Coronary artery (tissue), 2 donors: ENCODE measurements around the gene IL17RE.
A peak's percentile ranks its signal among the peaks of the same experiment; 100 is the strongest.

Experiments used
- DNase-seq: peaks from one replicate; pipeline ENCODE4 v3.0.0-alpha.2; 2017; ENCODE audit warnings: low spot score
- H3K27ac ChIP-seq, 2 donors: fragments of 200-600 bp; sonication (generic); one replicate each; pipeline ENCODE4 v1.5.1; 2016 to 2019
- H3K4me3 ChIP-seq: fragments of 200-600 bp; sonication (generic); 2 replicates; pipeline ENCODE4 v1.5.1; 2016; ENCODE audit warnings: mild to moderate bottlenecking, moderate library complexity
- CTCF ChIP-seq: fragments of 200-600 bp; sonication (generic); IDR thresholded peaks from one replicate; pipeline ENCODE4 v1.5.1; 2019; ENCODE audit warnings: antibody characterized with exemption

Gene IL17RE

GRCh38 chr3:9932843-9933560 lies 30.4 kb downstream of the IL17RE start:
- Histone ChIP-seq H3K27ac (peak overlapping the region; percentile 94 to 97), H3K4me3 (peak overlapping the region; percentile 78)
- DNase-seq = peak; percentile 93
- TF ChIP-seq CTCF = peak; percentile 75

GRCh38 chr3:9933561-9934234 lies 31.1 kb downstream of the IL17RE start, which contains the start of gene CRELD1:
TSS of gene CRELD1 (plus strand) at chr3:9933834. CDS start at chr3:9934439, 605 bp downstream.
- TF ChIP-seq CTCF = no peak

GRCh38 chr3:9934235-9934621 lies 31.6 kb downstream of the IL17RE start:
- Histone ChIP-seq H3K4me3 (peak overlapping the region; percentile 78), H3K27ac (peak overlapping the region; percentile 94 to 97)
- no peak for TF ChIP-seq CTCF
- no peak for DNase-seq

More at GRCh38 chr3:9933561-9934234, 31.1 kb downstream of the IL17RE start, which contains the start of gene CRELD1:
- peak; percentile 98 for DNase-seq
- Histone ChIP-seq H3K4me3 (peak within 1 kb of the TSS; percentile 78), H3K27ac (peak within 1 kb of the TSS; percentile 94 to 97)

- peak overlapping the region; percentile 78 for H3K4me3 ChIP-seq
- peak overlapping the region in 1 of 2 donors; percentile 97 for H3K27ac ChIP-seq
- DNase-seq = no peak
- no peak for TF ChIP-seq CTCF
These were observed 32.3 kb downstream of the IL17RE start for GRCh38 chr3:9934993-9935392.

GRCh38 chr3:9935966-9936510 lies 33.4 kb downstream of the IL17RE start:
- H3K4me3 ChIP-seq = no peak overlapping the region
- no peak overlapping the region for H3K27ac ChIP-seq
- DNase-seq = no peak
- no peak for TF ChIP-seq CTCF

GRCh38 chr3:9937486-9938238 lies 35.0 kb downstream of the IL17RE start:
- no peak for TF ChIP-seq CTCF

More at GRCh38 chr3:9937486-9938238, 35.0 kb downstream of the IL17RE start:
- Histone ChIP-seq H3K4me3 (no peak overlapping the region), H3K27ac (no peak overlapping the region)
- no peak for DNase-seq
